Common myeloid progenitor, CD34-positive (primary cell): ENCODE measurements around the gene EGFL8.

Source experiments
- CTCF ChIA-PET: fragments of 350-600 bp; sonication (Branson Sonifier 250); formaldehyde crosslinking; loops from one replicate; lab custom pipeline; 2021; ENCODE audit warnings: antibody characterized with exemption; lab: Charles Lee
- POLR2A ChIA-PET: fragments of 350-600 bp; sonication (Branson Sonifier 250); formaldehyde crosslinking; loops from one replicate; lab custom pipeline; 2021; ENCODE audit warnings: antibody characterized with exemption; lab: Charles Lee
- DNase-seq, 3 donors: peaks; one replicate each; pipeline versions ENCODE4 v3.0.0 to v3.0.0-alpha.2; 2013
- H3K27ac ChIP-seq, 2 experiments: 1 replicate in 1 of 2; 2 replicates in 1 of 2; pipeline ENCODE4 v1.7.0; 2013; ENCODE audit warnings: inconsistent platforms in 2 of 2, low read length in 2 of 2, mild to moderate bottlenecking in 2 of 2, low read depth in 1 of 2, moderate library complexity in 1 of 2; ENCODE audit not compliant: severe bottlenecking in 2 of 2, insufficient read depth in 1 of 2, poor library complexity in 1 of 2
- H3K27me3 ChIP-seq, 5 experiments: replicated peaks in 2 of 5; 1 replicate in 3 of 5; 2 replicates in 2 of 5; pipeline versions ENCODE4 v1.6.1 to v1.7.0; 2013; ENCODE audit warnings: low read length in 4 of 5, mild to moderate bottlenecking in 2 of 5, moderate library complexity in 2 of 5, inconsistent platforms in 1 of 5; ENCODE audit not compliant: insufficient read depth in 5 of 5, control insufficient read depth in 4 of 5
- H3K36me3 ChIP-seq, 4 experiments: 1 replicate in 2 of 4; 2 replicates in 2 of 4; pipeline versions ENCODE4 v1.6.1 to v1.7.0; 2013; ENCODE audit warnings: low read length in 3 of 4, control low read depth in 1 of 4, mild to moderate bottlenecking in 1 of 4; ENCODE audit not compliant: control insufficient read depth in 4 of 4, insufficient read depth in 4 of 4
- H3K4me1 ChIP-seq, 4 experiments: 1 replicate in 3 of 4; 2 replicates in 1 of 4; pipeline versions ENCODE4 v1.6.1 to v1.7.1; 2013; ENCODE audit warnings: low read length in 3 of 4, mild to moderate bottlenecking in 3 of 4, control low read depth in 1 of 4, inconsistent platforms in 1 of 4, moderate library complexity in 1 of 4; ENCODE audit not compliant: control insufficient read depth in 4 of 4, insufficient read depth in 4 of 4; ENCODE audit errors: control extremely low read depth in 1 of 4
- H3K4me3 ChIP-seq, 7 experiments: 1 replicate in 4 of 7; 2 replicates in 3 of 7; pipeline versions ENCODE4 v1.5.1 to v1.7.0; 2013; ENCODE audit warnings: mild to moderate bottlenecking in 7 of 7, low read length in 6 of 7, moderate library complexity in 6 of 7, inconsistent platforms in 2 of 7, low read depth in 2 of 7, control low read depth in 1 of 7; ENCODE audit not compliant: insufficient read depth in 4 of 7, control insufficient read depth in 1 of 7; ENCODE audit errors: extremely low read depth in 1 of 7
- H3K9me3 ChIP-seq, 5 experiments: 1 replicate in 4 of 5; 2 replicates in 1 of 5; pipeline versions ENCODE4 v1.6.1 to v1.7.1; 2013; ENCODE audit warnings: low read length in 4 of 5, mild to moderate bottlenecking in 2 of 5, inconsistent platforms in 1 of 5, low read depth in 1 of 5, moderate library complexity in 1 of 5; ENCODE audit not compliant: control insufficient read depth in 4 of 5, insufficient read depth in 2 of 5; ENCODE audit errors: control extremely low read depth in 1 of 5
- WGBS: methylation state at CpG from one replicate; pipeline ENCODE4 v1.1.5; 2013; ENCODE audit not compliant: insufficient coverage; 5-methylcytosine and 5-hydroxymethylcytosine counted together

Gene EGFL8

GRCh38 chr6:32216998-32217397 is 52.6 kb downstream of the EGFL8 start:
- CTCF ChIA-PET = no interaction called here
- Histone ChIP-seq H3K36me3 (no peaks in the 10 kb centered on the region), H3K9me3 (no peaks in the 10 kb centered on the region), H3K27ac (no peak overlapping the region), H3K4me3 (no peak overlapping the region), H3K27me3 (no peaks in the 10 kb centered on the region), H3K4me1 (peaks cover 0 to 6% (median 4%) of the 10 kb centered on the region in 4 experiments)
- no peak for DNase-seq
- POLR2A ChIA-PET = no interaction called here
- WGBS = 97% methylated on average over 9 of the region's 11 CpGs
